ENCODE measurements around the gene NEK9.

DNA sequence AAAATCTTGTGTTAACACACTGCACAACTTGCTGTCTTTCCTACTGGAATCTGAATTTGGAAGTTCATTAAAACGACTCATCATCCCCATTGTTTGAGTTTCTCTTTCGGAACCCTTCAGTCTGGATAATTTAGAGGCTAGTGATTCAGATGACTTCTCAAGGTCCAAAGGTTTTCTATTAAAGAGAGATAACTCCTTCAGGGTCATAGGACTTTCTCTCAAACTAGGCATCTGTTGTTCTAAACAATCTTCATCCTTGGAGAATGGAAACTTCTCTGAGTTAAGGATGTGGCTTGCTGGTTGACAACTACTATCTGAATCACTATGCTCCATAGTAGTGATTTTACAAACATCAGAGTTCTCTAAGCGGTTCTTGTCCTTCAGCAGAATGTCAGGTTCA lies 79.9 kb downstream of the NEK9 start:
- TF ChIP-seq, protein P1, sequence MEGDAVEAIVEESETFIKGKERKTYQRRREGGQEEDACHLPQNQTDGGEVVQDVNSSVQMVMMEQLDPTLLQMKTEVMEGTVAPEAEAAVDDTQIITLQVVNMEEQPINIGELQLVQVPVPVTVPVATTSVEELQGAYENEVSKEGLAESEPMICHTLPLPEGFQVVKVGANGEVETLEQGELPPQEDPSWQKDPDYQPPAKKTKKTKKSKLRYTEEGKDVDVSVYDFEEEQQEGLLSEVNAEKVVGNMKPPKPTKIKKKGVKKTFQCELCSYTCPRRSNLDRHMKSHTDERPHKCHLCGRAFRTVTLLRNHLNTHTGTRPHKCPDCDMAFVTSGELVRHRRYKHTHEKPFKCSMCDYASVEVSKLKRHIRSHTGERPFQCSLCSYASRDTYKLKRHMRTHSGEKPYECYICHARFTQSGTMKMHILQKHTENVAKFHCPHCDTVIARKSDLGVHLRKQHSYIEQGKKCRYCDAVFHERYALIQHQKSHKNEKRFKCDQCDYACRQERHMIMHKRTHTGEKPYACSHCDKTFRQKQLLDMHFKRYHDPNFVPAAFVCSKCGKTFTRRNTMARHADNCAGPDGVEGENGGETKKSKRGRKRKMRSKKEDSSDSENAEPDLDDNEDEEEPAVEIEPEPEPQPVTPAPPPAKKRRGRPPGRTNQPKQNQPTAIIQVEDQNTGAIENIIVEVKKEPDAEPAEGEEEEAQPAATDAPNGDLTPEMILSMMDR (IDR thresholded peaks at IDR 0.05) = no peak
- TF ChIP-seq POLR2A (IDR thresholded peaks at IDR 0.05) (no peak), EP300 (IDR thresholded peaks at IDR 0.05) (no peak)
